Thyroid gland (tissue), 4 donors: ENCODE data around the gene ANKK1.

Experiments used
- CTCF ChIP-seq, 6 experiments: fragments of 200-600 bp in 3 of 6; fragments of 450-650 bp in 3 of 6; sonication (generic) in 3 of 6; IDR thresholded peaks; one replicate each; pipeline ENCODE4 v1.5.1; 2016 to 2019; ENCODE audit warnings: antibody characterized with exemption in 6 of 6, mild to moderate bottlenecking in 2 of 6, inconsistent platforms in 1 of 6, moderate library complexity in 1 of 6
- POLR2A ChIP-seq, 2 donors: fragments of 450-650 bp; IDR thresholded peaks; one replicate each; pipeline ENCODE4 v1.6.1; 2017; ENCODE audit warnings: antibody characterized with exemption in 2 of 2, mild to moderate bottlenecking in 2 of 2, moderate library complexity in 1 of 2

GRCh38 chr11:113377681-113378412, 9.7 kb upstream of the ANKK1 start:
- TF ChIP-seq CTCF (IDR thresholded peaks at IDR 0.05), result no peak
- no peak for TF ChIP-seq POLR2A (IDR thresholded peaks at IDR 0.05)
